Measurements from ENCODE around the gene AATK. TPM values are rescaled to one million over a fixed set of nuclear protein-coding genes. Genes with fewer than 3 reads are reported as not detected.

Gene AATK
- total and polyA plus RNA-seq, 12 donors = 0.73 to 23.3 (median 9.9) TPM

- no peak for TF ChIP-seq POLR2A (IDR thresholded peaks at IDR 0.05)
- no peak for TF ChIP-seq CTCF (IDR thresholded peaks at IDR 0.05)
- Histone ChIP-seq H3K36me3 (replicated peaks in 1 of 2) (no peaks in the 10 kb centered on the region), H3K4me1 (replicated peaks in 1 of 2) (peaks cover 11 to 15% of the 10 kb centered on the region in 2 donors), H3K27me3 (no peaks in the 10 kb centered on the region), H3K9me3 (replicated peaks in 1 of 3) (no peaks in the 10 kb centered on the region), H3K4me3 (no peak overlapping the region), H3K27ac (peak overlapping the region in 1 of 5 donors; percentile 64)
- whole genome bisulfite sequencing, 4 donors = 63 to 83% (median 74%) methylated on average over 2 to 24 of the region's 24 CpGs
- DNase-seq = peak in 1 of 7 donors; percentile 27
- intact Hi-C loops (cut with DNase I) = no loop called here
Measured at GRCh38 chr17:81118308-81119221, 47.5 kb downstream of the AATK start.

GRCh38 chr17:81117672-81118198 is 48.3 kb downstream of the AATK start:
- Histone ChIP-seq H3K4me1 (replicated peaks in 1 of 2) (peaks cover 19 to 22% of the 10 kb centered on the region in 2 donors), H3K4me3 (no peak overlapping the region), H3K27ac (peak overlapping the region in 1 of 5 donors; percentile 38), H3K9me3 (replicated peaks in 1 of 3) (no peaks in the 10 kb centered on the region), H3K27me3 (no peaks in the 10 kb centered on the region), H3K36me3 (replicated peaks in 1 of 2) (no peaks in the 10 kb centered on the region)
- WGBS, 4 donors = 79 to 88% (median 82%) methylated on average over 6 to 20 of the region's 20 CpGs
- TF ChIP-seq POLR2A (IDR thresholded peaks at IDR 0.05) = no peak
- no peak for TF ChIP-seq CTCF (IDR thresholded peaks at IDR 0.05)
- no peak for DNase-seq
- intact Hi-C loops (cut with DNase I) = no loop called here

GRCh38 chr17:81116704-81117103 is 49.3 kb downstream of the AATK start:
- DNase-seq = no peak
- H3K4me1 ChIP-seq (replicated peaks in 1 of 2) = peaks cover 19 to 23% of the 10 kb centered on the region in 2 donors
- no peak overlapping the region for H3K4me3 ChIP-seq
- 88 to 100% (median 92%) methylated on average over 4 to 8 of the region's 8 CpGs for WGBS, 4 donors
- no peaks in the 10 kb centered on the region for H3K36me3 ChIP-seq (replicated peaks in 1 of 2)
- H3K27me3 ChIP-seq = no peaks in the 10 kb centered on the region
- TF ChIP-seq CTCF (IDR thresholded peaks at IDR 0.05) = no peak
- TF ChIP-seq POLR2A (IDR thresholded peaks at IDR 0.05) = no peak
- no peaks in the 10 kb centered on the region for H3K9me3 ChIP-seq (replicated peaks in 1 of 3)
- intact Hi-C loops (cut with DNase I) = no loop called here
- H3K27ac ChIP-seq = peak overlapping the region in 1 of 5 donors; percentile 38

- H3K27me3 ChIP-seq = no peaks in the 10 kb centered on the region
- WGBS, 4 donors = 82 to 96% (median 89%) methylated on average over 7 to 22 of the region's 22 CpGs
- no peak overlapping the region for H3K4me3 ChIP-seq
- peak overlapping the region in 1 of 5 donors; percentile 38 for H3K27ac ChIP-seq
- no peaks in the 10 kb centered on the region for H3K9me3 ChIP-seq (replicated peaks in 1 of 3)
- H3K4me1 ChIP-seq (replicated peaks in 1 of 2) = peaks cover 19 to 23% of the 10 kb centered on the region in 2 donors
- TF ChIP-seq POLR2A (IDR thresholded peaks at IDR 0.05) = no peak
- TF ChIP-seq CTCF (IDR thresholded peaks at IDR 0.05) = no peak
- peak in 1 of 7 donors; percentile 87 for DNase-seq
- intact Hi-C loops (cut with DNase I) = no loop called here
- H3K36me3 ChIP-seq (replicated peaks in 1 of 2) = no peaks in the 10 kb centered on the region
Measured at GRCh38 chr17:81115749-81116464, 50.1 kb downstream of the AATK start.

Measured in adrenal gland (tissue), 12 donors.